HG02970 (cell line): ENCODE data around the gene GALC.

Experiments used
- ATAC-seq: cut with Tn5 transposase; IDR thresholded peaks from one replicate; pipeline ENCODE4 v1.9.1; 2021; ENCODE audit warnings: mild to moderate bottlenecking, moderate library complexity, moderate number of reproducible peaks; ENCODE audit not compliant: unreplicated experiment, low FRiP score

GALC gene

DNA sequence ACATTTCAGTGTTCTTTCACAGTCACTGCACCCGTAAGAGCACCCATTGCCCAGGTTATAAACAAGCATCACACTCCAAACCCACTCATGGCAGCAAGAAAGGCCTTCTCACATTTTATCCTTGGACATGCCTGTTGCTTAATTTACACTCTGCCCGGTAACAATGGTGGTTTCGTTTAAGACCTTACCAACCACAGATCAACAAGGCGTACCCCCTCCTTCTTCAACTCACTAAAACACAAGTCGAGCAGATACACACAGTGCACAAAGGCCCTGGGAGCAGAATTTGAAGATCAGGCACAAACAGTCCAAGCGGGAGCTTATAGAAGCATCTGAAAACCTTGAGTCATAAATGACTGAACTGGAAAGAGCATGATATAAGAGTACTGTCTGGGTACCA is 98.1 kb downstream of the GALC start:
- no peak for ATAC-seq

DNA sequence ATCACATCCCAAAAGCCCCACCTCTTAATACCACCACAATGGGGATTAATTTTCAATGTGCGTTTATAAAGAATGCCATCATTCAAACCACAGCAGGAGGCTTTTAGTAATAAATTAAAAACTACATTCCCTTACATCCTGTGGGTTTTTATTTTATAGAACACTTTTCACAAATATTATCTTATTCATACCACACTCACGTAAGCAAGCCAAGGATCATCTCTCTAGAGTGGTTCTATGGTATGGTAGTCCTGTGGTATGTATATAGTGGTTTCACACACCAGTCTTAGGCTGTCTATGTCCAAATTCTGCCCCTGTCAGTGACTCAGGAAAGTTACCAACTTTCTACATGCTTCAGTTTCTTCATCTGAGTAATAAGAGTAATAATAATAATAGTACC is 100.2 kb downstream of the GALC start:
- ATAC-seq: no peak

DNA sequence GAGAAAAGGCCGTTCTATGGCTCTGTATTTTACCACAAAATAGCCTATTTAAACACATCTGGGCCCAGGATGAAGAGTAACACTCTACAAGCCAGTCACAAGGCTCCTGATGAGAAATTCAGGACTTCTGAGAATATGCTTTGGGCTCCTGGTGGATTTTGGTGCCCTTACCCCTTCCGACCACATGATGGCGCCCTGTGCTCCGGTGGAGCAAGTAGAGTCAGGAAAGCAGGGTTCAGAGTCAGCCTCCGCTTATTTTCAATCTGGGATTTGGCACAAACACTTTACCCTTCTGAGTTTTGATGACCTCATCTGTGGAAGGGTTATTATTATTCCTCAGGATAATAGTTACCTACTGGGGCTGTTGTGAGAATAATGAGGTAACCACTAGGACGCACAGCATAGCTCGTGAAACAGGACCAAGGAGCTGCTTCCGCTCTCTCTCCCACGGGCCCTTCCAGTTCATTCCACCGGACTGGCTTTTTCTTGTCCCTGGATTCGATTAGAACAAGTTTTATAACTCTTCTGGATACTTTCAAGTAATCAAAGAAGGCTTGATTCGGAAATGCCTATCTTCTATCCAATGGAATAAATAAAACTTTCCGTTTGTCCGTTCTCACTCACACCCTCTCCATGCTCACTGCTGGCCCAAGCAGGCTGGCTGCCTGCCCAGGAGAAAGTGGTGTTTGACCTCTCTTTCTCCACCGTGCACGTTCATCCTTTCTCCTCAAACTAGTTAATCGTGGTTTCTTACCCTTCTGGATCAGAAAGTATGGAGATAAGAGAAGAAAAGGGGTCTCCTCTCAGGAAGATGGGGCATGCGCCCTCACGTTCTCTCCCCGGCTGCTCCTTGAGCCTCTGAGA is 104.6 kb downstream of the GALC start:
- no peak for ATAC-seq

DNA sequence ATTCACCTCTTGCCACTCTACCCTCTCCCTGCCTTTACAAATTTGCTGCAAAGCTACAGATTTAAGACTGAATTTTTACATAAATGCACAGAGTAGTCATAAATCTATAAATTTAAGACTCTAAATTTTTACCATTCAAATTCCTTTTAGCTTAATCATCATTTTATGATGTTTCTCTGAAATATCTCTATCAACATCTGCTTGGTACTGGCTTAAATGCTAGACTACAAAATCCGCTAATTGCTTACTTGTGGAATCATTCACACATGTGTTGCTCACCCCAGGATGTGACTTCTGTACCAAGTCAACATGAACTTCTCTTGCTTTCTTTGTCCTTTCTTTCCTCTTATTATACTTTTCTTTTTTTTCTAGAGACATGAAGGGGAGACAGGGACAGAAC is 109.2 kb downstream of the GALC start:
- no peak for ATAC-seq
